GM10266 (cell line): ENCODE measurements around the gene RFTN1.

Experiments
- DNase-seq: peaks from one replicate; pipeline ENCODE4 v3.0.0; 2012; ENCODE audit errors: extremely low spot score
- CTCF ChIP-seq: IDR thresholded peaks from 2 replicates; pipeline ENCODE4 v1.5.1; 2012; ENCODE audit warnings: mild to moderate bottlenecking, low read depth; ENCODE audit not compliant: control insufficient read depth, insufficient read depth; ENCODE audit errors: missing control alignments

RFTN1 gene

GRCh38 chr3:16290827-16291196 lies 222.7 kb downstream of the RFTN1 start:
- no peak for DNase-seq
- no peak for TF ChIP-seq CTCF

- TF ChIP-seq CTCF, result peak; percentile 86
- peak; percentile 46 for DNase-seq
Measured at GRCh38 chr3:16290007-16290826, 223.3 kb downstream of the RFTN1 start.

GRCh38 chr3:16289144-16289889 lies 224.2 kb downstream of the RFTN1 start:
- no peak for TF ChIP-seq CTCF
- no peak for DNase-seq

- TF ChIP-seq CTCF, result no peak
- no peak for DNase-seq
Measured at GRCh38 chr3:16288664-16289063, 224.8 kb downstream of the RFTN1 start.

DNA sequence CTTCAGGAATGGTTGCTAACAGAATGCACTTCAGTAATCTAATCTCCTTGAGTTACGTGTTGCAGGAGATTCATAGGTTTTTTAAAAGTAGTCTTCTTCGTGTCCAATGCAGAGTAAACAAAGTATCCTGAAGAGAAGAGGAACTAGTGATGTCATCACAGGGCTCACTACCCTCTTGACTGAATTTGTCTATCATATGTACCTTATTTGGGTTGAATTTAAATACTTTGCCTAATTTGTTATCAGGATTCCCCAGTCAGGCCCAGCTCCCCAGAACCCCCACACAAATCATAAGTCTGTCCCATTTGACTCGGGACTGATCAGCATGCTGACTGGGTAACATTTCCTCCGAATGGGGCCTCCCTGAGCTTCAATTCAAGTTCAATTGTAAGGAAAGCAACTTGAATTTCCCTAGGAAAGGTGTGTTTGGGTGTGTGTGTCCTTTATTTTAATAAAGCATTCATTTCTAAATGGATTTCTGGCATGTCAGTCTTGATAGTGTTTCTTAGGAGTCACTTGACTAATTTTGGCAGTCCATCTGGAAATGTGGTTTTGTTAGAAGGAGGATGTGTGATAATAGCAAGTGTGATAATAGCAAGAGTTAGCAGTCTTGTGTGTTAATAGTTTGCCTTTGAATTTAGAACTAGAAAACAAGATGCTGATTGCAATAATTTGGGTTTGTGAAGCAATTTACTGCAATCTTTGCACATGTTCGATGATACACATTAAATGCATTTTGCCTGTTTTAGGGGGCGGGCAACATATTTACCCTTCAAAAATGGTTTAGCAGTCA lies 226.6 kb downstream of the RFTN1 start:
- no peak for DNase-seq
- no peak for TF ChIP-seq CTCF

- DNase-seq, result no peak
Measured at GRCh38 chr3:16286161-16286560, 227.3 kb downstream of the RFTN1 start.

More at GRCh38 chr3:16286161-16286560, 227.3 kb downstream of the RFTN1 start:
- TF ChIP-seq CTCF, result no peak
